B cell (primary cell): ENCODE results near the gene NEU4. TPM values are rescaled to one million over a fixed set of nuclear protein-coding genes. Genes with fewer than 3 reads are reported as not detected.

Source experiments
- ATAC-seq: fragments of 200-7000 bp; cut with Tn5 transposase; one replicate; pipeline ENCODE4 v1.10.0; 2021; ENCODE audit warnings: low read depth, mild to moderate bottlenecking, moderate number of reproducible peaks, moderate library complexity
- CTCF ChIA-PET: fragments of 350-600 bp; sonication (Branson Sonifier 250); formaldehyde crosslinking; loops from one replicate; lab custom pipeline; 2021; ENCODE audit warnings: antibody characterized with exemption, inconsistent platforms; lab: Charles Lee
- POLR2A ChIA-PET: fragments of 350-600 bp; sonication (Branson Sonifier 250); formaldehyde crosslinking; loops from one replicate; lab custom pipeline; 2021; ENCODE audit warnings: antibody characterized with exemption; lab: Charles Lee
- DNase-seq: peaks from one replicate; pipeline ENCODE4 v3.0.0; 2013
- H2AFZ ChIP-seq: 2 replicates; pipeline ENCODE4 v1.6.1; 2012; ENCODE audit warnings: mild to moderate bottlenecking, low read depth, low read length; ENCODE audit not compliant: insufficient read depth, poor library complexity, severe bottlenecking
- H3K27ac ChIP-seq, 2 donors: 1 replicate in 1 of 2; 2 replicates in 1 of 2; pipeline ENCODE4 v1.5.1; 2012 to 2013; ENCODE audit warnings: low read length in 2 of 2, mild to moderate bottlenecking in 2 of 2, moderate library complexity in 1 of 2
- H3K27me3 ChIP-seq, 4 experiments: fragments of 200-600 bp in 1 of 4; sonication (generic) in 1 of 4; replicated peaks in 1 of 4; 1 replicate in 2 of 4; 2 replicates in 2 of 4; pipeline versions ENCODE4 v1.6.1 to v1.7.0; 2013 to 2016; ENCODE audit warnings: low read length in 3 of 4, mild to moderate bottlenecking in 2 of 4, mixed read lengths in 1 of 4, moderate library complexity in 1 of 4; ENCODE audit not compliant: insufficient read depth in 4 of 4, control insufficient read depth in 3 of 4; ENCODE audit errors: control extremely low read depth in 1 of 4
- H3K36me3 ChIP-seq, 2 experiments: replicated peaks in 1 of 2; 1 replicate in 1 of 2; 2 replicates in 1 of 2; pipeline versions ENCODE4 v1.6.1 to v1.7.1; 2013; ENCODE audit warnings: low read length in 1 of 2; ENCODE audit not compliant: insufficient read depth in 2 of 2, control insufficient read depth in 1 of 2; ENCODE audit errors: control extremely low read depth in 1 of 2, extremely low read depth in 1 of 2
- H3K4me1 ChIP-seq, 2 donors: fragments of 200-600 bp in 1 of 2; sonication (generic) in 1 of 2; 1 replicate in 1 of 2; 2 replicates in 1 of 2; pipeline versions ENCODE4 v1.5.1 to v1.6.1; 2013 to 2017; ENCODE audit warnings: low read length in 2 of 2; ENCODE audit not compliant: control insufficient read depth in 2 of 2, insufficient read depth in 2 of 2
- H3K4me2 ChIP-seq: replicated peaks from 2 replicates; pipeline ENCODE3; 2012; ENCODE audit warnings: mild to moderate bottlenecking, low read depth, low read length; ENCODE audit not compliant: poor library complexity, severe bottlenecking
- H3K4me3 ChIP-seq, 5 experiments: fragments of 200-600 bp in 1 of 5; sonication (generic) in 1 of 5; 1 replicate in 3 of 5; 2 replicates in 2 of 5; pipeline versions ENCODE4 v1.5.1 to v1.7.0; 2011 to 2016; ENCODE audit warnings: low read length in 4 of 5, mild to moderate bottlenecking in 4 of 5, low read depth in 2 of 5, control low read depth in 1 of 5, moderate library complexity in 1 of 5; ENCODE audit not compliant: insufficient read depth in 1 of 5; ENCODE audit errors: control extremely low read depth in 1 of 5, extremely low read depth in 1 of 5
- H3K79me2 ChIP-seq: fragments of 200-600 bp; sonication (generic); one replicate; pipeline ENCODE4 v1.6.0; 2016; ENCODE audit warnings: low read length; ENCODE audit not compliant: control insufficient read depth, insufficient read depth
- H3K9ac ChIP-seq: fragments of 200-600 bp; sonication (generic); 2 replicates; pipeline ENCODE4 v1.6.1; 2017; ENCODE audit warnings: mild to moderate bottlenecking, low read length, moderate library complexity
- H3K9me3 ChIP-seq, 3 donors: one replicate each; pipeline versions ENCODE4 v1.6.1 to v1.7.1; 2013; ENCODE audit warnings: low read length in 2 of 3; ENCODE audit not compliant: control insufficient read depth in 2 of 3, insufficient read depth in 1 of 3; ENCODE audit errors: control extremely low read depth in 1 of 3
- H4K20me1 ChIP-seq: 2 replicates; pipeline ENCODE4 v1.6.0; 2012; ENCODE audit warnings: mild to moderate bottlenecking, low read length; ENCODE audit not compliant: insufficient read depth, control insufficient read depth, poor library complexity, severe bottlenecking
- H3K27ac Mint-ChIP-seq: one replicate; pipeline ENCODE4 v1.8.0; 2021; ENCODE audit warnings: mixed read lengths
- H3K27me3 Mint-ChIP-seq: one replicate; pipeline ENCODE4 v1.8.0; 2021; ENCODE audit warnings: mixed read lengths
- H3K4me1 Mint-ChIP-seq: one replicate; pipeline ENCODE4 v1.8.0; 2021; ENCODE audit warnings: mixed read lengths
- H3K4me3 Mint-ChIP-seq: one replicate; pipeline ENCODE4 v1.8.0; 2021; ENCODE audit warnings: mixed read lengths
- H3K9me3 Mint-ChIP-seq: one replicate; pipeline ENCODE4 v1.8.0; 2022; ENCODE audit warnings: mixed read lengths; ENCODE audit not compliant: insufficient read depth
- EZH2 ChIP-seq: IDR thresholded peaks from 2 replicates; pipeline ENCODE4 v1.6.1; 2012; ENCODE audit warnings: borderline replicate concordance, low read depth, mild to moderate bottlenecking, moderate library complexity, low read length; ENCODE audit not compliant: insufficient read depth, poor library complexity, severe bottlenecking
- WGBS: methylation state at CpG from one replicate; pipeline ENCODE4 v1.1.5; 2013; ENCODE audit warnings: missing lambda C conversion rate; ENCODE audit not compliant: insufficient coverage; 5-methylcytosine and 5-hydroxymethylcytosine counted together
- intact Hi-C: fragments of 100-400 bp; cut with micrococcal nuclease; formaldehyde crosslinking; loops from one replicate; pipeline ENCODE4 v1.10.0; 2022
- polyA plus RNA-seq: library from polyadenylated mRNA; depleted of rRNA; stranded (reverse); fragments of >200 nt; gene quantifications from 2 replicates; pipeline ENCODE4 v1.2.3, GENCODE V29; 2012
- total RNA-seq, 2 donors: library from RNA; stranded (reverse); fragments of 120-200 nt in 1 of 2; gene quantifications; 1 replicate in 1 of 2; 2 replicates in 1 of 2; pipeline versions ENCODE4 v1.2.3 to v1.2.4, GENCODE V29; 2013 to 2022
- TF ChIP-seq, protein P1 (sequence below): fragments of 200-600 bp; IDR thresholded peaks from one replicate; pipeline ENCODE4 v1.8.0; 2022; ENCODE audit warnings: antibody characterized with exemption, mild to moderate bottlenecking

Gene NEU4
- total and polyA plus RNA-seq, 2 donors (not counting 1 experiment from before 2014, with no cell fraction given) = 0.19 TPM; not detected in 1

- POLR2A ChIA-PET = no interaction called here
- CTCF ChIA-PET = no interaction called here
- no peak overlapping the region for H3K27ac ChIP-seq
- H3K4me3 ChIP-seq = no peak overlapping the region
- H2AFZ ChIP-seq = no peak overlapping the region
- intact Hi-C loops = no loop called here
- no peak overlapping the region for H3K4me2 ChIP-seq
- no peaks in the 10 kb centered on the region for H3K79me2 ChIP-seq
- no peak for TF ChIP-seq EZH2
- TF ChIP-seq, protein P1, sequence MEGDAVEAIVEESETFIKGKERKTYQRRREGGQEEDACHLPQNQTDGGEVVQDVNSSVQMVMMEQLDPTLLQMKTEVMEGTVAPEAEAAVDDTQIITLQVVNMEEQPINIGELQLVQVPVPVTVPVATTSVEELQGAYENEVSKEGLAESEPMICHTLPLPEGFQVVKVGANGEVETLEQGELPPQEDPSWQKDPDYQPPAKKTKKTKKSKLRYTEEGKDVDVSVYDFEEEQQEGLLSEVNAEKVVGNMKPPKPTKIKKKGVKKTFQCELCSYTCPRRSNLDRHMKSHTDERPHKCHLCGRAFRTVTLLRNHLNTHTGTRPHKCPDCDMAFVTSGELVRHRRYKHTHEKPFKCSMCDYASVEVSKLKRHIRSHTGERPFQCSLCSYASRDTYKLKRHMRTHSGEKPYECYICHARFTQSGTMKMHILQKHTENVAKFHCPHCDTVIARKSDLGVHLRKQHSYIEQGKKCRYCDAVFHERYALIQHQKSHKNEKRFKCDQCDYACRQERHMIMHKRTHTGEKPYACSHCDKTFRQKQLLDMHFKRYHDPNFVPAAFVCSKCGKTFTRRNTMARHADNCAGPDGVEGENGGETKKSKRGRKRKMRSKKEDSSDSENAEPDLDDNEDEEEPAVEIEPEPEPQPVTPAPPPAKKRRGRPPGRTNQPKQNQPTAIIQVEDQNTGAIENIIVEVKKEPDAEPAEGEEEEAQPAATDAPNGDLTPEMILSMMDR = no peak
- H3K36me3 ChIP-seq = no peaks in the 10 kb centered on the region
- H3K4me1 ChIP-seq = peaks cover 0 to 1% of the 10 kb centered on the region in 2 donors
- H4K20me1 ChIP-seq = no peaks in the 10 kb centered on the region
- H3K4me3 Mint-ChIP-seq = no peak overlapping the region
- peaks cover 0 to 13% (median 0%) of the 10 kb centered on the region in 4 experiments for H3K27me3 ChIP-seq
- no peak overlapping the region for H3K27ac Mint-ChIP-seq
- 81% methylated on average over 19 of the region's 21 CpGs for WGBS
- H3K27me3 Mint-ChIP-seq = peaks cover 4% of the 10 kb centered on the region
- DNase-seq (no peak), ATAC-seq (no peak)
- H3K9ac ChIP-seq = no peak overlapping the region
- peaks cover 1 to 4% (median 2%) of the 10 kb centered on the region in 3 donors for H3K9me3 ChIP-seq
- peaks cover 2% of the 10 kb centered on the region for H3K9me3 Mint-ChIP-seq
- no peaks in the 10 kb centered on the region for H3K4me1 Mint-ChIP-seq
Observed at GRCh38 chr2:241777686-241778627, 31.0 kb upstream of the NEU4 start.
